Activated B cell treated with CpG ODN at 0.5 μM for 24 hours (primary cell): ENCODE results near the gene GRM7. TPM values are rescaled to one million over a fixed set of nuclear protein-coding genes. Genes with fewer than 3 reads are reported as not detected.

Experiments used
- ATAC-seq: fragments of 200-7000 bp; cut with Tn5 transposase; one replicate; pipeline ENCODE4 v1.10.0; 2021; ENCODE audit warnings: low read depth, mild to moderate bottlenecking, moderate library complexity
- CTCF ChIA-PET: fragments of 350-600 bp; sonication (Branson Sonifier 250); formaldehyde crosslinking; loops from one replicate; lab custom pipeline; 2021; ENCODE audit warnings: antibody characterized with exemption; lab: Charles Lee
- POLR2A ChIA-PET: fragments of 350-600 bp; sonication (Branson Sonifier 250); formaldehyde crosslinking; loops from one replicate; lab custom pipeline; 2021; ENCODE audit warnings: antibody characterized with exemption; lab: Charles Lee
- DNase-seq: peaks from one replicate; pipeline ENCODE4 v3.0.0; 2022
- H3K27ac Mint-ChIP-seq: one replicate; pipeline ENCODE4 v1.8.0; 2020; ENCODE audit warnings: mixed read lengths
- H3K27me3 Mint-ChIP-seq: one replicate; pipeline ENCODE4 v1.8.0; 2021; ENCODE audit warnings: mixed read lengths
- H3K36me3 Mint-ChIP-seq: one replicate; pipeline ENCODE4 v1.8.0; 2021; ENCODE audit warnings: low read depth, mixed read lengths
- H3K4me1 Mint-ChIP-seq: one replicate; pipeline ENCODE4 v1.8.0; 2021; ENCODE audit warnings: mixed read lengths
- H3K4me3 Mint-ChIP-seq: one replicate; pipeline ENCODE4 v1.8.0; 2020; ENCODE audit warnings: mild to moderate bottlenecking, mixed read lengths
- H3K9me3 Mint-ChIP-seq: one replicate; pipeline ENCODE4 v1.8.0; 2020; ENCODE audit warnings: mixed read lengths
- intact Hi-C: fragments of 100-400 bp; cut with micrococcal nuclease; formaldehyde crosslinking; loops from one replicate; pipeline ENCODE4 v1.15.1; 2024
- total RNA-seq: library from RNA; stranded (reverse); gene quantifications from 2 replicates; pipeline ENCODE4 v1.2.3, GENCODE V29; 2022
- TF ChIP-seq, protein P1 (sequence below): fragments of 200-600 bp; IDR thresholded peaks from one replicate; pipeline ENCODE4 v1.8.0; 2022; ENCODE audit warnings: antibody characterized with exemption, mild to moderate bottlenecking

The GRM7 gene
- total RNA-seq, 1 donor from 2014 or later = not detected

DNA sequence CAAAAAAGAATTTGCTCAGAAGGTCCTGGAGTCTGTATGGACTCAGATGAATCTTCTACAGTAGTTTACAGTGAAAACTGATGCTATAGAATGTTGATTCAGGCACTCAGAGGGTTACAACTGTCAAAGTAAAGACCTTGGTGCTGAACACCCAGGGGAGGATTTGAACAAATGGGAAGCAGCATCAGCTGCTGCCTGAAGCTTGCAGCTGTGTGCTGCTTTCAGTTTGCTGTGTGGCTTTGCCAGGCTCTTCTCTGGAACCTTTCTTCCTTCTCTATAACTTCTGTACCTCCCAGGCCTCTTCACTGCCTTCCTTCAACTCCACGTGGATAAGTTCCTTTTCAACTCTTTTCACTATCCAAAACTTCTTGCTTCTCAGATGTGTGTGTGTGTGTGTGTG, 214.2 kb downstream of the GRM7 start:
- Mint-ChIP-seq H3K4me3 (no peak overlapping the region), H3K4me1 (no peaks in the 10 kb centered on the region), H3K27me3 (no peaks in the 10 kb centered on the region), H3K27ac (no peak overlapping the region), H3K36me3 (no peaks in the 10 kb centered on the region), H3K9me3 (peaks cover 3% of the 10 kb centered on the region)
- intact Hi-C loops = no loop called here
- TF ChIP-seq, protein P1, sequence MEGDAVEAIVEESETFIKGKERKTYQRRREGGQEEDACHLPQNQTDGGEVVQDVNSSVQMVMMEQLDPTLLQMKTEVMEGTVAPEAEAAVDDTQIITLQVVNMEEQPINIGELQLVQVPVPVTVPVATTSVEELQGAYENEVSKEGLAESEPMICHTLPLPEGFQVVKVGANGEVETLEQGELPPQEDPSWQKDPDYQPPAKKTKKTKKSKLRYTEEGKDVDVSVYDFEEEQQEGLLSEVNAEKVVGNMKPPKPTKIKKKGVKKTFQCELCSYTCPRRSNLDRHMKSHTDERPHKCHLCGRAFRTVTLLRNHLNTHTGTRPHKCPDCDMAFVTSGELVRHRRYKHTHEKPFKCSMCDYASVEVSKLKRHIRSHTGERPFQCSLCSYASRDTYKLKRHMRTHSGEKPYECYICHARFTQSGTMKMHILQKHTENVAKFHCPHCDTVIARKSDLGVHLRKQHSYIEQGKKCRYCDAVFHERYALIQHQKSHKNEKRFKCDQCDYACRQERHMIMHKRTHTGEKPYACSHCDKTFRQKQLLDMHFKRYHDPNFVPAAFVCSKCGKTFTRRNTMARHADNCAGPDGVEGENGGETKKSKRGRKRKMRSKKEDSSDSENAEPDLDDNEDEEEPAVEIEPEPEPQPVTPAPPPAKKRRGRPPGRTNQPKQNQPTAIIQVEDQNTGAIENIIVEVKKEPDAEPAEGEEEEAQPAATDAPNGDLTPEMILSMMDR = no peak
- POLR2A ChIA-PET = no interaction called here
- no peak for DNase-seq
- ATAC-seq = no peak
- CTCF ChIA-PET = no interaction called here

DNA sequence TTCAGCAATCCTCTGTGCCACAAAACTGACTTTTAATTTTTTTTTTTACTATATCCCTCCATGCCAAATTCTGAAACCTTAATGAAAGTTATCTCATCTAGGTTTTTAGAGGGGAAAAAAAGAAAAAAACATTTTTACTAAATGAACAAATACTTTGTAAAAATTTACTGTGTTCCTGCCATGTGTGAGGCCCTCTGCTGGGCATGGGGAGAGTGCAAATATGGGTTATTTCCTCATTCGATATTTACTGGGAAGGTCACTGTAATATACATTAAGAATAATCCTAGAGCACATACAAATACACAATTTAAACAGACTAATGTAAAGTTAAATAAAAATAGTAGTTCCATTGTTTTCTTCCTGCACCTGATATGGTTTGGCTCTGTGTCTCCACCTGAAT, 215.0 kb downstream of the GRM7 start:
- Mint-ChIP-seq H3K4me3 (no peak overlapping the region), H3K36me3 (no peaks in the 10 kb centered on the region), H3K4me1 (no peaks in the 10 kb centered on the region), H3K9me3 (peaks cover 3% of the 10 kb centered on the region), H3K27me3 (no peaks in the 10 kb centered on the region), H3K27ac (no peak overlapping the region)
- intact Hi-C loops = no loop called here
- DNase-seq = no peak
- POLR2A ChIA-PET = no interaction called here
- ATAC-seq = no peak
- TF ChIP-seq, protein P1 = no peak
- CTCF ChIA-PET = no interaction called here

DNA sequence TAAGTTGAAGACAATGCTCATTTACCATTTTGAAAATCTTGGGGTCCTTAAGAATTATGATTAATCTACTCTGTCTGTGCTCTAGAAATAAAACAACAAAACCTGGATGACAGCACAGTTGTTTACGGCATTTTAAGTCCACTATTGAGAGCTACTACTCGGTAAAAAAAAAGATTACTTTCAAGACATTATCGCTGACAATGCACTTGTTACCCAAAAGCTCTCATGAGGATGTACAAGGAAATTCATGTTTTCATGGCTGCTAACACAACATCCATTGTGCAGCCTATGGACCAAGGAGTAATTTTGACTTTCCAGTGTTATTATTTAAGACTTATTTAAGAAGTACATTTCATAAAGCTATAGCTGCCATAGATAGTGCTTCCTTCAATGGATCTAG, 221.3 kb downstream of the GRM7 start:
- H3K27ac Mint-ChIP-seq = no peak overlapping the region
- H3K9me3 Mint-ChIP-seq = peaks cover 5% of the 10 kb centered on the region
- TF ChIP-seq, protein P1 = no peak
- no peak overlapping the region for H3K4me3 Mint-ChIP-seq
- POLR2A ChIA-PET = no interaction called here
- DNase-seq (no peak), ATAC-seq (no peak)
- no peaks in the 10 kb centered on the region for H3K27me3 Mint-ChIP-seq
- intact Hi-C loops = no loop called here
- CTCF ChIA-PET = no interaction called here
- no peaks in the 10 kb centered on the region for H3K36me3 Mint-ChIP-seq
- H3K4me1 Mint-ChIP-seq = no peaks in the 10 kb centered on the region

DNA sequence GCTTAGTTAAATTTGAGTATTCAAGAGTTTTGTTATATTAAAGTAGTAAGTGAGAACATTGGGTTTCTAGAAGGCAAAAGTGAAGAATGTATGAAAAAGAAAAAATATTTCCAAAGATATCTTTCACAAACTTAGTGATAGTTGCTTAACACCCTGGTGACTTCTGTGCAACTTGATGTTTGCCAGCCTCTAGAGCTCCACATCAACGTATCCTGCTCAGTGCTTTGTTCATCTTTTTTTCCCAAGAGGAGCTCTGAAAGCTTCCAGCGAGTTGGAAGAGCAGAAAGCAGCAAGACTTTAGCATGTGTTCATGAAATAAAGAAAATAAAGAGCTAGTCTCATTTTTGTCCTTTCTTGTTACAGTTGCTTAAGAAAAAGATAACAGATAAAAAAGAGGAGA, 225.5 kb downstream of the GRM7 start:
- TF ChIP-seq, protein P1 = no peak
- ATAC-seq = no peak
- POLR2A ChIA-PET = no interaction called here
- H3K4me3 Mint-ChIP-seq = no peak overlapping the region
- CTCF ChIA-PET = no interaction called here
- no peaks in the 10 kb centered on the region for H3K27me3 Mint-ChIP-seq
- DNase-seq = no peak
- H3K27ac Mint-ChIP-seq = no peak overlapping the region
- H3K4me1 Mint-ChIP-seq = no peaks in the 10 kb centered on the region
- intact Hi-C loops = no loop called here
- no peaks in the 10 kb centered on the region for H3K36me3 Mint-ChIP-seq
- peaks cover 3% of the 10 kb centered on the region for H3K9me3 Mint-ChIP-seq

DNA sequence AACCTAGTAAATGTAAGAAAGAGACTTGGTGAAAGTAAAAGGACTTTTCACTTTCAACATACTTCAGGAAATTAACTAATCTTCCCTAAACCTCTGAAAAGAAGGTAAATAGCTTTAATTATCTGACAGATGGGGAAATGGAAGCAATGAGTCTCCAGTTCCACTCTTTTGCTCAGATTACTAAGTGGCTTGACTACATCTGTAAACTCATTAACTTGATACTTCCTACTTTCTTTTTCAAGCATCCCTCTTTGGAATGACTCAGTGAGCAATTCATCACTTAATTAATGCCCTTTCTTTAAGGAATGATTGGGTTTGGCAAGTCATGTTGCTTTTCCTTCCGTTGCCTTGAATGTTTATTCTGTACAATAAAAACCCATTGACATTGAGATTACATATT, 234.2 kb downstream of the GRM7 start:
- CTCF ChIA-PET = no interaction called here
- POLR2A ChIA-PET = no interaction called here
- DNase-seq (no peak), ATAC-seq (no peak)
- no peaks in the 10 kb centered on the region for H3K27me3 Mint-ChIP-seq
- no peaks in the 10 kb centered on the region for H3K36me3 Mint-ChIP-seq
- intact Hi-C loops = no loop called here
- H3K27ac Mint-ChIP-seq = no peak overlapping the region
- TF ChIP-seq, protein P1 = no peak
- no peak overlapping the region for H3K4me3 Mint-ChIP-seq
- peaks cover 7% of the 10 kb centered on the region for H3K9me3 Mint-ChIP-seq
- H3K4me1 Mint-ChIP-seq = no peaks in the 10 kb centered on the region
